CD1c-positive myeloid dendritic cell (primary cell): ENCODE results near the gene BTF3.
"Not testable (repeated sequence)": the region's sequence is repeated elsewhere in the genome, so short reads cannot be mapped to it uniquely, and the experiment has no call there.

ENCODE experiments used
- DNase-seq: peaks from one replicate; pipeline ENCODE4 v3.0.0-alpha.2; 2016; ENCODE audit errors: extremely low spot score

Gene BTF3

DNA sequence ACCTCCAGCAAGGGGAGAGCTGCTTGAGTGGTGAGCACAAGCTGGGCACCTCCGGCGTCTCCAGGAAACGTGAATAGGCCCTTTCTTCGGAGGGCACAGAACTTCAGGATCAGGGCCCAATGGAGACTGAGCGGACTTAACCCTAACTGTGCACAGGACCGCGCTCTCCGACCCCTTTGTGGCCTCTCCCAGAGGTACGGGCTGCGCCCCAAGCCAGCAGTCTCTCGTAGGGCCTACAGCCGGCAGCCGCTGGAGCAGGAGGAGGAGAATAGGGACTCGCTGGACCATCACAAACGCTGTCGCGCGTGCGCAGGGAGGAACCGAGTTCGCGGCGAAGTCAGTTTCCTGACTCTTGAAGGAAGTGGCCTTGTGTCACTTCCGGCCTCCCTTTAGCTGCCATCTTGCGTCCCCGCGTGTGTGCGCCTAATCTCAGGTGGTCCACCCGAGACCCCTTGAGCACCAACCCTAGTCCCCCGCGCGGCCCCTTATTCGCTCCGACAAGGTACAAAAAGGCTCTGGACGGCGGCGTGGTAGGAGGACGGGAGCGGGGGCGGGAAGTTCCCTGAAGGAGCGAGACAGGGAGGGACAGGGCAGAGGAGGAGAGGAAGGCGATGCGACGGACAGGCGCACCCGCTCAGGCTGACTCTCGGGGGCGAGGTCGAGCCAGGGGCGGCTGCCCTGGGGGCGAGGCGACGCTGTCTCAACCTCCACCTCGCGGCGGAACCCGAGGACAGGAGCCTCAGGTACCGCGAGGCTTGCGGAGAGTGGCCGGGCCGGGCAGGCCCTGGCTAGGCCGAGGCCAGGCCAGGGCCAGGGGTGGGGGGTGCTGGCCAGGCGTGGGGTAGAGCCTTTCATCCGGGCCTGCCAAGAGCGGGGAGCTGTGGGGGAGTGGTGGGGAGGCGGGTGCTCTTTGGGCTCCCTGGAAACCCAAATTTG, at the start of gene BTF3:
Gene BTF3, plus strand, starts transcription at position 386 of the 936 bp plus-strand sequence. Its CDS starts 226 bp downstream, at position 612.
- DNase-seq = peak; percentile 97

DNA sequence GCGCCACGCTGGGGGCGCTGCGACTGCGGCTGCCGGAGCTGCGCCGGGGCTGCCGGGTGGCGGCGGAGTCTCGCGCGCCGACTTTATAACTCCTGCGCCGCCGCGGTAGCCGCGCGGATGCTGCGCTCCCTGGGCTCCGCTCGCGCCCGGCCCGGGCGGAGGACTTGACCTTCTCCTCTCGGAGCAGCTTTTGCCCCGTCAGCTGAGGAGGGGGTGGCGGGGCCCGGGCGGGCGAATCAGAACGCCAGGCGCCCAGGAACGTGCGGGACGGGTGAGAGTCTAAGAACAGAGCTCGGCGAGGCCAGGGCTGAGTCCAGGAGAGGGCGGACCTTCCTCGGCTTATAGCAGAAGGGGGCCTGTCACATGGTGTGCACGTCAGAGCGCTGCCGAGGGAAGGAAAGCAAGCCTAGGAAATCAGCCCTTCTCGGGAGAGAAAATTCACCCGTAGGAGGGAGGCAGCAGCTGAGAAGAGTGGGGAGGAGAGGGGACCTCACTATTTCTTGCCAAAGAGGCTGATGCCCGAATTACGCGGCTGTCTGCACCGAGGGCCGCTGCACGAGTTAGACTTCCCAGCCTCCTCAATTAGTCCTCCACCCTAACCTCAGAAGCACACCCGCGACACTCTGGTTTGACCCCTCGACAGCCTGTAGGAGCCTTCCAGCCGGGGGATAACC, 49.6 kb upstream of the BTF3 start, which contains the start of gene FOXD1:
Gene FOXD1, minus strand, starts transcription at position 315 of the 674 bp plus-strand sequence. CDS start 415 bp downstream, outside the sequence.
- peak; percentile 53 for DNase-seq

DNA sequence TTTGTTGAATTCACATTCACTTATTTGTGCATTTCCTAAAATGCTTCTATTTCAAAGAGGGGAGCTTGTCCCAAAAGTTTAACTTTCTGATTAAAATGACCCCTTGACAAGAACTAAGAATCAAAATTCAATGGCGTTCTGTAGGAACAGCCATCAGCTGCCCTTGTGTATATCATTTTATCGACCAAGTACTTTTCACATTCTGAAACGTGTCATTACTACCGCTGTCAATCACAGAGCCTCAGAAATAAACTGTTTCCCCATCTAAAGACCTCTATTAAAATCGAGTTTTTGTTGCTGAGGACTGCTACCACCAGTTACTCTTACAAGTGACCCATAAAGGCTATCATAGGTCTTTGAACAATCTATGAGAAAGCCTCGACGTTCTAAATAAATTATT, 48.1 kb upstream of the BTF3 start:
- no peak for DNase-seq

DNA sequence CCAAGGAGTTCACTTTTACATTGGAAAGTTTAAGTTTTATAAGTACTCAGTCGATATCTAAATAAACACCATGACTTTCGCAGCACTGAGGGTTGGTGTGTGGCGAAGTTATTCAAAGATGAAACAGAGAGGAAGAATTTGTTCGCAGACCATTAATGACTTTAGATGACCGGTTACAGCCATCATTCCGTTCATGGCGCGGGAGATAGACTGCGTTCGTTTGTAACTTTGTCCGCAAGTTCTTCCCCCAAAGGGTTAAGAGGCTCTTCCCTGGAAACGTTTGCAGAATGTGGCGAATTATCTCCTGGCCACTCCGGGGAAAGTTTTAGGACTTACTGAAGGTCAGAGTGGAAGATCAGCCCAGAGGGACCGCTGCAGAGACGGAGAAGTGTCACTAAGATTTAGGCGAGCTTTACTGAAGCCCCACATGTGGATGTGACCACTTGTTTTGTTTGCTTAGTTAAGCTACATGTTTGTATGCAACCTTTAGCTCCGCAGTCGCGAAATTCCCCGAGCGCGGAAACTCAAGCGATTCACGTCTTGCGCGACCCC, 47.5 kb upstream of the BTF3 start:
- no peak for DNase-seq

DNA sequence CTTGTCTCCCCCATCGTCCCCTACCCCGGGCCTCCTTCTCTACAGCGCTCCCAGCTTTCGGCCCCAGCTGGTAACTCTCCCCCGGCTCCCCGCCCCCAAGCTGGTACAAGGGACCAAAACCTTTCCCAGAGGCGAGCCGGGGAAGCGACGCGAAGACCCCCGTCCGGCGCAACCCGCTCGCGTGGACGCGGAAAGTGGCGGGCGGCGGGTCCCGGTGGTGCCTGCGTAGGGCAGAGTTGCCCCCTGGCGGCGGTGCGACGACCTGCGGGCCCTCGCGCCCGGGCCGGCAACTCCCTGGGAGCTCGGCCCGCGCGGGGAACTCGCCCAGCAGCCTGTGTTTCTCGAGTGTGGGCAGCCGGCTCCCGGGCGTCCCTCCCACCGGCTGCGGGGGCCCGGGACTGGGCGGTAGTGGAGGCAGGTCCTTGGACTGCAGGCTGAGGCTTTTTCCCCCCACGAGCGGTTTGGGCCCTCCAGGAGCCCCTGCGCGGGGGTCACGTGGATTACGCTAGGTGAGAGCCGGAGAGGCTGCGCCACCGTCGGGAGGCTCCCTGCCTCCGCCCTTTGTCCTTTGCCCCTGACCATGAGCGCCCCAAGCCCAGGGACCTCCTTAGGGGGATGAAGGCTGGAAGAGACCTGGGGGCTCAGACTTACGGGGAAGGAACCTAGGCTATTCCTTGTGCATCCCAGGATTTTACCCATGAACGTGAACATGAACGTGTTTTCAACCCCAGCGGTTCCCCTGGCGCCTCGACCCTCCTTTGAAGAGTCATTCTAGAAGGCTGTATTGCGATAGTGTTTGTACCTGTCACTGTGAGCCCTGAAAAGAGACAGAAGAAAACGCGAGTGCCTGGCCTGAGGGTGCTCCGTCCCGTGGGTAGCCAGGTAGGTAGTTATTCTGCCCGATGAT, 46.8 kb upstream of the BTF3 start:
- peak; percentile 60 for DNase-seq

DNA sequence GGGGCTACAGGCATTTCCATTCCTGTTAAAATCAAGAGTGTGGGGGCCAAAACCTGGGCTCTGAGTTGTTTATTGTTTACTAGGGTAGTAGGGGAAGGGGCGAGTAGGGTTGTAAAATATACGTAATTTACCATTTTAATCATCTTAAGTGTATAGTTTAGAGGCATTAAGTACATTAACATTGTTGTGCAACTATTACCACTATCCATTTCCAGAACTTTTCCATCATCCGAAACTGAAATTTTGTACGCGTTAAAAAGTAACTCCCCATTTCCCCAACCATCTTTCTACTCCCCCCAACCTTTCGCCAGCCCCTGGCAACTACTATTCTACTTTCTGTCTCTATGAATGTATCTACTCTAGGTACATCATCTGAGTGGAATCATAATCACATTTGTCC, 46.0 kb upstream of the BTF3 start:
- no peak for DNase-seq

- peak; percentile 40 for DNase-seq
Measured at GRCh38 chr5:73454379-73455036, 43.7 kb upstream of the BTF3 start.

GRCh38 chr5:73456462-73456861, 41.8 kb upstream of the BTF3 start:
- not testable (repeated sequence) for DNase-seq

GRCh38 chr5:73459366-73459765, 38.9 kb upstream of the BTF3 start:
- no peak for DNase-seq

GRCh38 chr5:73460133-73460532, 38.1 kb upstream of the BTF3 start:
- DNase-seq = no peak

DNA sequence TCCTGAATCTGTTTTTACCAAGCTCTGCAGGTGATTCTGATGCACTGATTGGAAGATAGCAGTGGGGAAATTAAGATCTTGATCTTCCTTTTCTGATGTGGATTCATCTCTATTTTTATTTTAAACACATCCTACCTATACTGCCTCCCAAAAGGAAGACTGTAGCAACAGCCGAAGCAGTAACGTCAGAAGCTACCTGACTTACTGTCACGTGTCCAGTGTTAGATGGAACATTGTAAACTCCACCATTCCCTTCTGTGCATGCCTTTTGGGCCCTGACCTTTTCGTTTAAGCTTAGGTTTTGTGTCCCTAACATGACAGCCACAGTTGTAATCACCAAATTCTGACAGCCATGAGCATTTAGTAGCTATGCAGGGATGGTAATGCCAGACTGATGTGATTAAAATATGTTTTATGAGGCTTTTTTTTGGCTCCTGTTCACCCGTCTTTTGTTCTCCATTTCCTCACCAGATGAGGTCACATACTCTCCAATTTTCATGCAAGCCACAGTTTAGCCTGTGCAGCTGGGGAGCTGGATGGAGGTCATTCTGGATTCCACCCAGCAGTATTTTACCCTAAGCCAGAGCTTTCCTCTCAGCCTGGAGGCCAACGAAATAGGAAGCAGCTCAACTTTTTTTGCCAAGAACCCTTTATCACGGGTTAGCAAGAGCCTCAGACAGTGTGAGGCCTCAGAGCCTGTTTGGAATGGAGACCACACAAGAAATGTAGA, 34.1 kb upstream of the BTF3 start:
- no peak for DNase-seq

DNA sequence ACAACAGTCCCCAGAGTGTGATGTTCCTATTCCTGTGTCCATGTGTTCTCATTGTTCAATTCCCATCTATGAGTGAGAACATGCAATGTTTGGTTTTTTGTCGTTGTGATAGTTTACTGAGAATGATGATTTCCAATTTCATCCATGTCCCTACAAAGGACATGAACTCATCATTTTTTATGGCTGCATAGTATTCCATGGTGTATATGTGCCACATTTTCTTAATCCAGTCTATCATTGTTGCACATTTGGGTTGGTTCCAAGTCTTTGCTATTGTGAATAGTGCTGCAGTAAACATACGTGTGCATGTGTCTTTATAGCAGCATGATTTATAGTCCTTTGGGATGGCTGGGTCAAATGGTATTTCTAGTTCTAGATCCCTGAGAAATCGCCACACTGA, 29.6 kb upstream of the BTF3 start:
- not testable (repeated sequence) for DNase-seq

GRCh38 chr5:73469878-73470277, 28.4 kb upstream of the BTF3 start:
- no peak for DNase-seq

DNA sequence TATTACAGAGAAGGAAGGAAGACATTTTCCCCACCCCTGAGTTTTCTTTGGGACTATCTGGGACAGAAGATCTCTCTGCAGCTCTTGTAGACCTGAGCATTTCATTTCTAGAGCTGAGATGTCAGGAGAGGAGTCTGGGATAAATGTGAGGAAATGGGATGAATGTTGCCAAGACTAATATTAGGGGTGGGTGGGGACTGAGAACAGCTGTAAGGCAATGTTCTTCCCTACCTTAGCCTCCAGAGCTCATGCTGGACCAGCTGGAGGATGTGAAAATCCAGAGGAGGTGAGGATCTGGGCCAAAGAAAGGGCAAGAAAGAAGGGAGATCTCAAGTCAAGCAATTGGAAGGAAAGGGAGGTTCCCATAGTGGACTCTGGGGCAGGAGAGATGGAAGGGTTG, 26.6 kb upstream of the BTF3 start:
- DNase-seq = no peak

DNA sequence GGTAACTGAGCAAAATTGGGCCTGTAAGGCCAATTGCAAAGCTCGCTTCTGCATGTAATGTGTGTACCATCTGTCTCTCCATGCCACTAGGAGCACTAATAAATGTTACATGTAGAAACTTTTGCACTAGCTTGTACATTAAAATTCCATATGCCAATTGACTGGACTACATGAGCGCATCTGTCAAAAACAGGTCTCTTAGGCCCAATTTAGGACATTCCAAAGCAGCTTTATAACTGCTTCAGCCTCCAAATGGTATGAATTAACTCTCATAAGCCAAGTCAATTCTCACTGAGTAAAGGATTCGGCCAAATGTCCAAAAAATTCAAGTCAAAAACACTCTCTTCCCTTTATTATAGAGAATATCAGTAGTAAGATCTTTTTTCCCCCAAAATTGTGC, 26.1 kb upstream of the BTF3 start:
- no peak for DNase-seq

- no peak for DNase-seq
Measured at GRCh38 chr5:73480500-73480899, 17.7 kb upstream of the BTF3 start.

DNA sequence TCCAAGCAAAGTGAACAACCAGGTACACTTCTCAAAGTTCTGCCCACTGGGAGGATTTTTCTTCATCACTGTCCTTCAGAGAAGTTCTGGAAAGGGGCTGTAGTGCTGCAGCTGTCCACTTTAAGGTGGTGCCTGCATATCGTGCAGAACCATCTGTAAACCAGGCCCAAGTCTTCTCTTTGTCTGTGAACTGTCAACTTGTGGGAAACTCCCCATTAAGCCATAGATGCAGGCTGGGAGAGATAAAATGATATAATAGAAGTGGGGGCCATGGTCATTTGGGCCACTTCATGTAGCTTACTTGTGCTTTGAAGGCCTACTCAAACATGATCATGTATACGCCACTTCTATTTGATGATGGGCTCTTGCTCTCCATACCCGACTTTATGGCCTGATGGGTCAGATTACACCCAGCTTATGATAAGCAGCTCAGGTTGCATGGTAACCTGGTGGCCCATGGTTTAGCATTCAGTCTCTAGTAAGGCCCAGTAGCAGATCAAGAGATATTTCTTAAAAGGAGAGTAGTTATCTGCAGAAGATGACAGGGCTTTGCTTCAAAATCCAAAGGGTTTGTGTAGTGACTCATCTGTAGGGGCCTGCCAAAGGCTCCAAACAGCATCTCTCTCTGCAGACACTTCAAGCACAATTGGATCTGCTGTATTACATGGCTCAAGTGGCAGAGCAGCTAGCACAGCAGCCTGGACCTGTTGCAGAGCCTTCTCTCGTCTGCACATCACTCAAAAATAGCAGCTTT, 15.7 kb upstream of the BTF3 start:
- no peak for DNase-seq

- no peak for DNase-seq
Measured at GRCh38 chr5:73483676-73484075, 14.6 kb upstream of the BTF3 start.

DNA sequence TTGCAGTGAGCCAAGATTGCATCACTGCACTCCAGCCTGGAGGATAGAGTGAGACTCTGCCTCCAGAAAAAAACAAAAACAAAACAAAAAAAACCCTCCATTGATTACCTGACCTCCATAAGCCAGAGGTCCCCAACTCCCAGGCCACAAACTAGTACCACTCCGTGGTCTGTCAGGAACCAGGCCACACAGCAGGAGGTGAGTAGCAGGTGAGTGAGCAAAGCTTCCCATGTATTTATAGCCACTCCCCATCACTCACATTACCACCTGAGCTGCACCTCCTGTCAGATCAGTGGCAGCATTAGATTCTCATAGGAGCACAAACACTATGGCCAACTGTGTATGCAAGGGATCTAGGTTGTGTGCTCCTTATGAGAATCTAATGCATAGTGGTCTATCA, 13.7 kb upstream of the BTF3 start:
- DNase-seq = no peak

- no peak for DNase-seq
Measured at GRCh38 chr5:73485715-73486114, 12.5 kb upstream of the BTF3 start.
